Brain pericyte (primary cell): ENCODE data around the gene NUDCD3.

Source experiments
- DNase-seq: peaks from one replicate; pipeline ENCODE4 v3.0.0-alpha.2; 2012; ENCODE audit warnings: low read depth, low spot score

NUDCD3 gene

GRCh38 chr7:44402401-44403060 is 87.9 kb downstream of the NUDCD3 start:
- no peak for DNase-seq

DNA sequence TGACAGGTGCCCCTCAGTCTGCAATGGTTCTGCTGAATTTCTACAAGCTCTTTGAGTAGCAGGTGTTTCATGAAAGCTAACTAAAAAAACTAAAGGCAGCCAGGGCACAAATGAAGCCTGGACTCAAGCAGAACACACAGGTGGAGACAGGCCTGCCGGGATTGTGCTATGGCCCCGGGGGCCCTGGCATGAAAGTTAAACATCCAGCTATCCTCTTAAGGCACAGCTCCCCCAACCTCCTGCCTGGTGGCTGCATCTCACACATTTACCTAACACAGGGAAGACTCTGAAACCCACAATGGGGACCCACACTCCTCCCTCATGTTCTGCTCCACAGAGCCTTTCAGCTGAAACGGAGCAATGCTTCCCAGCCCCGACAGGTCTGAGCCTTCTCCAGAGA is 88.8 kb downstream of the NUDCD3 start:
- no peak for DNase-seq

DNA sequence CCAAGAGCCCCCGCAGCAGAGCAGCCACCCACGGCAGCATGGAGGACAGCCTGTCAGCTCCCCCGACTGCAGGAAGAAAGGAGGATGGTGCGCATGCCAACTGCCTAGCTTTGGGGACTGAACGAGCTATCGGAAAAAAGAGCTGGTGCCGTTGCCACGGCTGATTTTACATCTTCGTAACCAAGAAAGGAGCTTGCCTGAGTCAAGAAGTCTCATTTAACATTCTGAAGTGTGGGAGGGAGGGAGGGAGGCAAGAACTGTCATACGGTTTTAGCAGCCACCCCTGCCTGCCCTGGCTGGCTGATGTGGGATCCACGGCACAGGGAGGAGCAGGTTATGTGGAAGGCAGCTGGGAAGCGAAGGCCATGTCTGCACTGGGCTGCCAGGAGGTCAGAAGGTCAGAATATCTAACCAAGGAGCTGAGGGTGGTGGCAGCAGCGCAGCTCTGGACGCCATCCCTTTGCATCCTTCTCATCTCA is 90.4 kb downstream of the NUDCD3 start:
- DNase-seq = no peak

- DNase-seq = no peak
Measured at GRCh38 chr7:44398953-44399574, 91.4 kb downstream of the NUDCD3 start.

- no peak for DNase-seq
Measured at GRCh38 chr7:44398511-44398911, 91.9 kb downstream of the NUDCD3 start.

DNA sequence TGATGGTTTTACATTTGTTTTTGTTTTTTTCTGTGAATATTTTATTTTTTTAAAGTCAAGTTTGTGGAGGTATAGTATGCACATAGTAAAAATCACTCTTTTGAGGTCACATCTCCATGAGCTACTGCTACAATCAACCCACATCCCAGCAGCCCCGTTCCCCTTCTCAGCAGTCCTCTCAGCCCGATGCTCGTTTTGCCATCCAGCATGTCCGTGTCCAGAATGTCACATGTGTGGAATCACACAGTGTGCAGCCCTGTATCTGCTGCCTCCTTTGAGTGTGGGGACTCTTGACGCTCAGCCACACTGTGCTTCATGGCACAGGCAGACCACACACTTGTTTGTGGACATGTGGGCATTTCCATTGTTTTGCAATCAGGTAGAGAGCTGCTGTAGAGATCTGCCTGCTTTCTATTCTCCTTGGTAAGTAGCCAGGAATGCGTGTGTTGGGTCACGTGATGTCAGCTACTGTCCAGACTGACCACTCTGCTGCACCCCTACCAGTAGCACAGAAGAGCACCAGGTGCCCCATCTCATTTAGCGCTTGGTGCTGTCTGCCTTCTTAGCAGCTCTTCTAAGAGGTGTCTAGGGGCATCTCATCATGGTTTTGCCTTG is 93.4 kb downstream of the NUDCD3 start:
- DNase-seq = no peak

DNA sequence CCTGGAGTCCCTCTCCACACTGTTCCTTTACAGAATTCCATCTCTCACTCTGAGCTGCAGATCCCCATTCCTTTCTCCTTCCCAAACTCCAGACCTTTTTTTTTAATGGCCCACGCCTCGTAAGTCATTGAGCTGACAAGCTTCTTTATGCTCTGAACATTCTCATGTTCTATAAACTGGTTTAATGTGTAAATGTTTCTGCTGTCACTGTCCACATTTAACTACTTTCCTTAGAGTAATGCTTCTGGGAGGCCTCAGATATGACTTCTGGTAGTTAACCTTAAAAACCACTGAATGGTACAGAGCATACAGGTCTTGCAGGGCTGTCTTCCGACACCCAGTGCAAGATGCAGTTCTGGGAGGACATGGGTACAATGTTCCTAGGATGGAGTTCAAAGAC is 94.0 kb downstream of the NUDCD3 start:
- no peak for DNase-seq

GRCh38 chr7:44395067-44395466 is 95.4 kb downstream of the NUDCD3 start:
- no peak for DNase-seq

GRCh38 chr7:44394636-44395035 is 95.8 kb downstream of the NUDCD3 start:
- no peak for DNase-seq

GRCh38 chr7:44394112-44394447 is 96.4 kb downstream of the NUDCD3 start:
- no peak for DNase-seq

GRCh38 chr7:44393238-44394111 is 97.0 kb downstream of the NUDCD3 start:
- DNase-seq = no peak

- DNase-seq = no peak
Measured at GRCh38 chr7:44392618-44393010, 97.8 kb downstream of the NUDCD3 start.

GRCh38 chr7:44391746-44392617 is 98.5 kb downstream of the NUDCD3 start:
- no peak for DNase-seq

DNA sequence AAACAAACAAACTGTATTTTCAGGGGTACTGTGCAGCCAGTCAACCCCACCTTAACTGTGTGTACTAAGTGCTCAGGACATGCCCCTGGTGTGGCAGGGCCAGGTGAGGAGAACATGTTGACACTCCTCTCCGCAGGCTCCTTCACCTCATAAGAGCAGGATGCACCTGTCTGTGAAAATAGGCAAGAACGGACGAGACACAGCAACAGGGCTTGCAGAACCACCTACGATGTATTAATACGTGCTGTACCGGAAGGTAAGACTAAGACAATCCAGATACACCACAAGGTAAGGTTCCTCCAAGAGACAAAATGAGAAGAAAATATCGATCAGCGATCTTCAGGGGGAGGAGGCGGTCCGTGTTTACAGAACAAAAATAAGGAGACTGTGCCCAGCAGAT is 99.3 kb downstream of the NUDCD3 start:
- DNase-seq = no peak

- DNase-seq = no peak
Measured at GRCh38 chr7:44390701-44391100, 99.8 kb downstream of the NUDCD3 start.

DNA sequence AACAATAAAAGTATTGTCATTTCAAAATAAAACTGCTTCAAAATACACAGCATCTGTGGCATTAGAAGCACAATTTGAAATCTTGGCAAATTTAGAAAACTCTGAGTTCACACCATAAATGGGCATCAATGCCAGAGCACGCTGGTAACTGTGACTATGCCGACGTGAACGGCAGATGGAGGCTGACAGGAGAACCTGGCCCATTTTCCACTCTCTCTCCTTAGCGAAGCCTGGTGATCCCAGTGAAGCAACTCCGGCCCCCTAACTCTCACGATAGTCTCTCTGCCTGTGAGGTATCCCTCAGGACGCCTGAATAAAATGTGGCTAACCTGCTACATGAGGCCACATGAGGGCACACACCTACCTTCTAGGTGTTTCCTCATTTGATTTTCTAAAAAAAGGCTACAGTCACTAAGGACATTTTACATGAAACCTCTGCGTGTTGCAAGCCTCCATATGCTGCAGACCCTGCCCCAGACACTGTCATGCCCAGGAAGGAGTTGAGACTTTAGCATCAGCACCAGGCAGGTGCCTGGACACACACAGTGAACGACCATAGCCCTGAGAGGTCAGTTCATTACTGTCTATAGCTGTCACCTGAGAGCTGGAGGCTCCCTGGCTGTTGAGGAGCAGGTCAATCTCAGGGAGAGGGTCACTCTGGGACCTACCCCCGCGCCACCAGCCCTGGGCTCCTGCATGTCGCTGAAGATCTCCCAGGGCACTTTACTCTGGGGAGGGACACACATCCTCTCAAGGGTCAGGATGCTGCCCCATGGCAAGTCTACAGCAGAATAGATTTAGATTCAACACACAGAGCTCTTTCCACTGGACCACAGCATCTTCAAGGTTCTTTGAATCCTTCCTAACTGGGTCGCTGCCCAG is 102.1 kb downstream of the NUDCD3 start:
- DNase-seq = no peak

GRCh38 chr7:44387389-44387788 is 103.1 kb downstream of the NUDCD3 start:
- no peak for DNase-seq

DNA sequence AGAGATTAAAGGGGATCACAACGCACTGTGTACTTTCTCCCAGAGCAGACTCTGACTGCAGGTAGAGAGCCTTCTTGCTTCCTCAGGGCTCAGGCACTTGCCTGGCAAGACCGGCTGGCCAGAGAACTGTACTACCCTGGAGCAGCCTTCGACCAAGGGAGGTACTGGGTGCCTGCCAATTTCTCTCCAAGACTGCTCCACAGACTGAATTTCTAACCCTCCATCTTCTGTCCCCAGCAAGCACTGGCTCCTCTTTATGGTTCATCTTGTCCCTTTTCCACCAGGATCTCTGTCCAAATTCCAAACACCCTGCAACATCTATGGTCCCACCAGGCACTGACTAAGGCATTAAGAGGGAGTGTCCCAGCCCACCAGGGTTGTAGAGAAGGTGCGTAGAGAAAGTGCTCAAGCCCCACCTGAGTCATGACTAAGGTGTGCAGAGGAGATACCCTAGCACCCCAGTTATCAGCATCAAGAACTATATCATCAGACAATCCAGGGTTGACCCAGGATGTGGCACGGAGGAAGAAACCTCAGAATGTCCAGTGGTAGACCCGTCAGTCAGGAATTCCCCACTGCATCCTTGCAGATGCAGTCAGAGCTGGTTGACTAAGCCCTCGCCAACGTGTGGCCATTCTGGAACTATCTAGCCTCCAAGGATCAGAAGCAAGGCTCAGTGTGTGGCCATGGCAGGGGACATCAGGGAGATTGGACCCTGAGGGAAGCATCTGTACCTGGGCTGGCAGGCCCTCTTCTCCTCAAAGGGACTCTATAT is 104.1 kb downstream of the NUDCD3 start:
- no peak for DNase-seq

- DNase-seq = no peak
Measured at GRCh38 chr7:44385434-44386138, 104.9 kb downstream of the NUDCD3 start.
